ENCODE data around the gene ANTXR2.

Gene ANTXR2

GRCh38 chr4:80054375-80054774, 18.7 kb downstream of the ANTXR2 start:
- Histone ChIP-seq H3K4me3 (no peak overlapping the region), H3K27ac (no peak overlapping the region)
- no peak for DNase-seq (ENCODE audit: low spot score)
- no peak for TF ChIP-seq CTCF (IDR thresholded peaks at IDR 0.05)

GRCh38 chr4:80053140-80053910, 19.7 kb downstream of the ANTXR2 start:
- H3K4me3 ChIP-seq, result no peak overlapping the region
- no peak for TF ChIP-seq CTCF (IDR thresholded peaks at IDR 0.05)
- H3K27ac ChIP-seq, result no peak overlapping the region
- DNase-seq (ENCODE audit: low spot score), result no peak

GRCh38 chr4:80049813-80050534, 23.1 kb downstream of the ANTXR2 start:
- TF ChIP-seq CTCF (IDR thresholded peaks at IDR 0.05), result no peak
- no peak for DNase-seq (ENCODE audit: low spot score)
- Histone ChIP-seq H3K27ac (no peak overlapping the region), H3K4me3 (no peak overlapping the region)

DNA sequence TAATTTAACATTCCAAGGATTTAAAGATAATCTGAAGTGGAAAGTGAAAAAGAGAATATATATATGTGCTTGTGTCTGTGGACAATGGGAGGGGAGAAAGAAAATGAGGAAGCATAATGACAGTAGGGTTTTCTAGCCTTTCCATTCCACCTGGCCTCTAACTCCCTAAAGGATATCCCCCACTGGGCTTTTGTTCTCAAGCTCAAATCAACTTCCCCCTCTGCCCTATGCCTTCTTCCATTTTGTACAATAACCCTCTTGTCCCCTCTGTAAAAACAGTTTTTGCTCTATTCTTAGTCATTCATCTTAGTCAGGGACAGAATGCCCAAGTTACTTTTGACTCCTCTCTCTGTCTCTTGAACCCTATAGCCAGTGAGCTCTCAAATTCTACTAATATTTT, 23.6 kb downstream of the ANTXR2 start:
- H3K27ac ChIP-seq, result no peak overlapping the region
- H3K4me3 ChIP-seq, result no peak overlapping the region
- DNase-seq (ENCODE audit: low spot score), result no peak
- no peak for TF ChIP-seq CTCF (IDR thresholded peaks at IDR 0.05)

DNA sequence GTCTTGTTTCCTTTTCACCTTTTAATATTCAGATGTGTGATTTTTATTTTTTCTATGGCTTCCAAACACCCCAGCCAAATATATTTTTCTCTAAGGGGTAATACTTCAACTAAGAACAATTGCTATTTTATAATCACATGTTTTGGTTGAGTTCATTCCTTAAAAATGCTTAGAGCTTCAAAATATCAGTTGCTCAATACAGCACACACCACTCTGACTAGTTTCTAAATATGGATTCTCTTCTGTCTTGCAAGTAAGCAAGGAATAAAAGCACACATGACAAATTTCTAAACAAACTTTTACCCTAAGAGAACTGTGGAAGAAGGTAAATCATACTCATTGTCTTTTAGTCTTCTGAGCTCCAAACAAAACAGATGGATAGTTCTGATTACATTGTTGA, 27.2 kb downstream of the ANTXR2 start:
- H3K27ac ChIP-seq, result peak overlapping the region; percentile 21 to 40
- no peak for TF ChIP-seq CTCF (IDR thresholded peaks at IDR 0.05)
- no peak for DNase-seq (ENCODE audit: low spot score)
- no peak overlapping the region for H3K4me3 ChIP-seq

- no peak for TF ChIP-seq CTCF (IDR thresholded peaks at IDR 0.05)
- Histone ChIP-seq H3K4me3 (peak overlapping the region; percentile 23), H3K27ac (peak overlapping the region; percentile 17 to 54)
- no peak for DNase-seq (ENCODE audit: low spot score)
Measured at GRCh38 chr4:80043541-80043940, 29.5 kb downstream of the ANTXR2 start.

- Histone ChIP-seq H3K4me3 (no peak overlapping the region), H3K27ac (no peak overlapping the region)
- no peak for DNase-seq (ENCODE audit: low spot score)
- TF ChIP-seq CTCF (IDR thresholded peaks at IDR 0.05), result no peak
Measured at GRCh38 chr4:80042821-80043220, 30.2 kb downstream of the ANTXR2 start.

All from coronary artery (tissue), 2 donors.